ENCODE measurements around the gene PCDHA12. TPM values are rescaled to one million over a fixed set of nuclear protein-coding genes. Genes with fewer than 3 reads are reported as not detected.

The PCDHA12 gene
- total RNA-seq, 1 experiment from 2014 or later: not detected

DNA sequence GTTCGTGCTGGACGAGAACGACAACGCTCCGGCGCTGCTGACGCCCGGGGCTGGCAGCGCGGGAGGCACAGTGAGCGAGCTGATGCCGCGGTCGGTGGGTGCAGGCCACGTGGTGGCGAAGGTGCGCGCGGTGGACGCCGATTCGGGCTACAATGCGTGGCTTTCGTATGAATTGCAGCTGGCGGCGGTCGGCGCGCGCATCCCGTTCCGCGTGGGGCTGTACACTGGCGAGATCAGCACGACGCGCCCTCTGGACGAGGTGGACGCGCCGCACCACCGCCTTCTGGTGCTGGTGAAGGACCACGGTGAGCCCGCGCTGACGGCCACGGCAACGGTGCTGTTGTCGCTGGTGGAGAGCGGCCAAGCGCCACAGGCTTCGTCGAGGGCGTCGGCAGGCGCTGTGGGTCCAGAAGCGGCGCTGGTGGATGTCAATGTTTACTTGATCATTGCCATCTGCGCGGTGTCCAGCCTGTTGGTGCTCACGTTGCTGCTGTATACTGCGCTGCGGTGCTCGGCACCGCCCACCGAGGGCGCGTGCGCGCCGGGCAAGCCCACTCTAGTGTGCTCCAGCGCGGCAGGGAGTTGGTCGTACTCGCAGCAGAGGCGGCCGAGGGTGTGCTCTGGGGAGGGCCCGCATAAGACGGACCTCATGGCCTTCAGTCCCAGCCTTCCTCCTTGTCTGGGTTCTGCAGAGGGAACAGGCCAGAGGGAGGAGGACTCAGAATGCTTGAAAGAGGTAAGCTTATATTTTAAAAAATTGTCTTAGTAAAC, 9.0 kb downstream of the PCDHA12 start:
- intact Hi-C loops (cut with micrococcal nuclease): no loop called here
- no peak for TF ChIP-seq EZH2phosphoT487 (IDR thresholded peaks at IDR 0.05; ENCODE audit: borderline replicate concordance)
- TF ChIP-seq SIN3A (IDR thresholded peaks at IDR 0.05; ENCODE audit: low read depth): no peak
- no peak for TF ChIP-seq SRF (IDR thresholded peaks at IDR 0.05; ENCODE audit: low read depth)
- no peak for TF ChIP-seq POLR2AphosphoS5 (IDR thresholded peaks at IDR 0.05; ENCODE audit: low read depth, low read length)
- TF ChIP-seq CEBPB (IDR thresholded peaks at IDR 0.05; ENCODE audit: low read depth): no peak
- TF ChIP-seq ELF1 (IDR thresholded peaks at IDR 0.05; ENCODE audit: borderline replicate concordance, low read depth): no peak
- no peak for TF ChIP-seq EGR1 (IDR thresholded peaks at IDR 0.05; ENCODE audit: low read depth)
- no peak for TF ChIP-seq RAD21 (IDR thresholded peaks at IDR 0.05; ENCODE audit: low read depth)
- TF ChIP-seq POLR2A (IDR thresholded peaks at IDR 0.05; ENCODE audit: borderline replicate concordance, extremely low read depth, insufficient read depth, insufficient read length): no peak
- TF ChIP-seq ZNF274 (IDR thresholded peaks at IDR 0.05; ENCODE audit: low read depth, low read length): no peak
- H3K4me2 ChIP-seq (ENCODE audit: low read length): no peak overlapping the region

DNA sequence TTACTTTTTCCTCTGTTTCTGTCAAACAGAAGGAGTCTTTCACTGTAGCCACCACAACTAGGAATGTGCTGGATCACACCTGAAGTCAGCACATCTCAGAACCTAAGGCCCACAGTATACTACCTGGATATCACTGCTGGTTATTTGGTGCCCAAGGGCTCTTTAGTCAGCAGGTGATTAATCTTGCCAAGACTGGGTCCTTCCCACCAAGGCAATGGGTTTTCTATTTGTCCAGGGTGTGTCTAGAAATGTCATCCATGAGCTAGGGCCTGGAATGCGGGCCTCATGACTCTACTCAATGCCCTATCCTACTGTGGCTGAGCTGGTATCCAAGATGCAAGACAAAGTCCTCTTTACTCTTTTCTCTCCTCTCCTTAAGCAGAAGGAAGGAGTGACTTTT, 41.2 kb downstream of the PCDHA12 start:
- no peak for TF ChIP-seq EGR1 (IDR thresholded peaks at IDR 0.05; ENCODE audit: low read depth)
- TF ChIP-seq SRF (IDR thresholded peaks at IDR 0.05; ENCODE audit: low read depth): no peak
- TF ChIP-seq FOSL1 (IDR thresholded peaks at IDR 0.05; ENCODE audit: low read depth): no peak
- TF ChIP-seq SIN3A (IDR thresholded peaks at IDR 0.05; ENCODE audit: low read depth): no peak
- TF ChIP-seq, protein P1, sequence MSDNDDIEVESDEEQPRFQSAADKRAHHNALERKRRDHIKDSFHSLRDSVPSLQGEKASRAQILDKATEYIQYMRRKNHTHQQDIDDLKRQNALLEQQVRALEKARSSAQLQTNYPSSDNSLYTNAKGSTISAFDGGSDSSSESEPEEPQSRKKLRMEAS (IDR thresholded peaks at IDR 0.05): no peak
- TF ChIP-seq EZH2 (IDR thresholded peaks at IDR 0.05): no peak
- TF ChIP-seq, protein P2, sequence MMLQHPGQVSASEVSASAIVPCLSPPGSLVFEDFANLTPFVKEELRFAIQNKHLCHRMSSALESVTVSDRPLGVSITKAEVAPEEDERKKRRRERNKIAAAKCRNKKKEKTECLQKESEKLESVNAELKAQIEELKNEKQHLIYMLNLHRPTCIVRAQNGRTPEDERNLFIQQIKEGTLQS (IDR thresholded peaks at IDR 0.05): no peak
- no peak for TF ChIP-seq ELF1 (IDR thresholded peaks at IDR 0.05; ENCODE audit: borderline replicate concordance, low read depth)
- no peak for TF ChIP-seq YY1 (IDR thresholded peaks at IDR 0.05; ENCODE audit: extremely low read depth, insufficient replicate concordance, low read depth, low read length)
- TF ChIP-seq ZNF274 (IDR thresholded peaks at IDR 0.05; ENCODE audit: low read depth, low read length): no peak
- TF ChIP-seq SP1 (IDR thresholded peaks at IDR 0.05; ENCODE audit: low read depth): no peak
- TF ChIP-seq, protein P3, sequence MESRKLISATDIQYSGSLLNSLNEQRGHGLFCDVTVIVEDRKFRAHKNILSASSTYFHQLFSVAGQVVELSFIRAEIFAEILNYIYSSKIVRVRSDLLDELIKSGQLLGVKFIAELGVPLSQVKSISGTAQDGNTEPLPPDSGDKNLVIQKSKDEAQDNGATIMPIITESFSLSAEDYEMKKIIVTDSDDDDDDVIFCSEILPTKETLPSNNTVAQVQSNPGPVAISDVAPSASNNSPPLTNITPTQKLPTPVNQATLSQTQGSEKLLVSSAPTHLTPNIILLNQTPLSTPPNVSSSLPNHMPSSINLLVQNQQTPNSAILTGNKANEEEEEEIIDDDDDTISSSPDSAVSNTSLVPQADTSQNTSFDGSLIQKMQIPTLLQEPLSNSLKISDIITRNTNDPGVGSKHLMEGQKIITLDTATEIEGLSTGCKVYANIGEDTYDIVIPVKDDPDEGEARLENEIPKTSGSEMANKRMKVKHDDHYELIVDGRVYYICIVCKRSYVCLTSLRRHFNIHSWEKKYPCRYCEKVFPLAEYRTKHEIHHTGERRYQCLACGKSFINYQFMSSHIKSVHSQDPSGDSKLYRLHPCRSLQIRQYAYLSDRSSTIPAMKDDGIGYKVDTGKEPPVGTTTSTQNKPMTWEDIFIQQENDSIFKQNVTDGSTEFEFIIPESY (IDR thresholded peaks at IDR 0.05; ENCODE audit: extremely low read depth, insufficient replicate concordance, low read length): no peak
- Histone ChIP-seq H3K79me2 (ENCODE audit: insufficient read depth, low read length) (no peaks in the 10 kb centered on the region), H3K27ac (ENCODE audit: low read depth, low read length) (no peak overlapping the region), H3K9me2 (ENCODE audit: insufficient read depth) (no peaks in the 10 kb centered on the region), H3K4me3 (replicated peaks in 1 of 2; ENCODE audit: low read depth in 1 of 2, low read length in 2 of 2) (no peak overlapping the region), H2AFZ (ENCODE audit: low read depth, low read length, poor library complexity, severe bottlenecking) (no peak overlapping the region), H3K4me2 (ENCODE audit: low read length) (no peak overlapping the region), H3K36me3 (ENCODE audit: control insufficient read depth in 1 of 2, insufficient read depth in 2 of 2, low read length in 2 of 2) (no peaks in the 10 kb centered on the region), H3K4me1 (ENCODE audit: control insufficient read depth in 1 of 2, insufficient read depth in 2 of 2, low read length in 2 of 2) (no peaks in the 10 kb centered on the region), H3K9me3 (ENCODE audit: control insufficient read depth in 1 of 2, insufficient read depth in 1 of 2, low read depth in 1 of 2, low read length in 2 of 2) (no peaks in the 10 kb centered on the region), H4K20me1 (ENCODE audit: insufficient read depth) (no peaks in the 10 kb centered on the region), H3K27me3 (ENCODE audit: insufficient read depth, low read length) (no peaks in the 10 kb centered on the region), H3K9ac (ENCODE audit: low read length) (no peak overlapping the region)
- ChIA-PET POLR2A (no interaction called here), RAD21 (ENCODE audit: low non-redundant PET in 1 of 2, low total read pairs in 2 of 2, uncharacterized antibody in 2 of 2, unreplicated experiment in 2 of 2) (no interaction called here), CTCF (no interaction called here)
- intact Hi-C loops (cut with micrococcal nuclease): no loop called here
- BruUV-seq (replicated peaks): no TSS peak
- ATAC-seq (no peak), DNase-seq (ENCODE audit: low read depth, low spot score) (no peak)

More for the DNA sequence above, 9.0 kb downstream of the PCDHA12 start:
- ATAC-seq: no peak
- no peak overlapping the region for H3K9ac ChIP-seq (ENCODE audit: low read length)
- no peaks in the 10 kb centered on the region for H3K9me2 ChIP-seq (ENCODE audit: insufficient read depth)
- no peaks in the 10 kb centered on the region for H3K36me3 ChIP-seq (ENCODE audit: control insufficient read depth in 1 of 2, insufficient read depth in 2 of 2, low read length in 2 of 2)
- no peak overlapping the region for H2AFZ ChIP-seq (ENCODE audit: low read depth, low read length, poor library complexity, severe bottlenecking)
- H3K4me1 ChIP-seq (ENCODE audit: control insufficient read depth in 1 of 2, insufficient read depth in 2 of 2, low read length in 2 of 2): no peaks in the 10 kb centered on the region
- no peaks in the 10 kb centered on the region for H4K20me1 ChIP-seq (ENCODE audit: insufficient read depth)
- POLR2A ChIA-PET: no interaction called here
- no peak overlapping the region for H3K27ac ChIP-seq (ENCODE audit: low read depth, low read length)
- H3K9me3 ChIP-seq (ENCODE audit: control insufficient read depth in 1 of 2, insufficient read depth in 1 of 2, low read depth in 1 of 2, low read length in 2 of 2): no peaks in the 10 kb centered on the region
- H3K79me2 ChIP-seq (ENCODE audit: insufficient read depth, low read length): no peaks in the 10 kb centered on the region
- CTCF ChIA-PET: interaction anchor here (1.0 kb wide), 1 partner anchor 156 kb away, joined by 3 read pairs; no protein-coding TSS in a partner anchor
- no peaks in the 10 kb centered on the region for H3K27me3 ChIP-seq (ENCODE audit: insufficient read depth, low read length)
- RAD21 ChIA-PET (ENCODE audit: low non-redundant PET in 1 of 2, low total read pairs in 2 of 2, uncharacterized antibody in 2 of 2, unreplicated experiment in 2 of 2): interaction anchor here (0.9 to 1.6 kb wide), 2 partner anchors 156 kb away, joined by 3 to 8 read pairs; no protein-coding TSS in a partner anchor
- BruUV-seq (replicated peaks): no TSS peak
- H3K4me3 ChIP-seq (replicated peaks in 1 of 2; ENCODE audit: low read depth in 1 of 2, low read length in 2 of 2): no peak overlapping the region
- no peak for DNase-seq (ENCODE audit: low read depth, low spot score)

Measured in HCT116 (cell line).